T-helper 9 cell (primary cell): ENCODE data around the gene INS.

Experiments used
- DNase-seq: peaks from one replicate; pipeline ENCODE4 v3.0.0-alpha.2; 2020
- total RNA-seq, 2 donors: gene quantifications; one replicate each; lab custom pipeline; 2026; lab: John Stamatoyannopoulos, UW

The INS gene
- 0 reads per million in 2 donors for total RNA-seq

DNA sequence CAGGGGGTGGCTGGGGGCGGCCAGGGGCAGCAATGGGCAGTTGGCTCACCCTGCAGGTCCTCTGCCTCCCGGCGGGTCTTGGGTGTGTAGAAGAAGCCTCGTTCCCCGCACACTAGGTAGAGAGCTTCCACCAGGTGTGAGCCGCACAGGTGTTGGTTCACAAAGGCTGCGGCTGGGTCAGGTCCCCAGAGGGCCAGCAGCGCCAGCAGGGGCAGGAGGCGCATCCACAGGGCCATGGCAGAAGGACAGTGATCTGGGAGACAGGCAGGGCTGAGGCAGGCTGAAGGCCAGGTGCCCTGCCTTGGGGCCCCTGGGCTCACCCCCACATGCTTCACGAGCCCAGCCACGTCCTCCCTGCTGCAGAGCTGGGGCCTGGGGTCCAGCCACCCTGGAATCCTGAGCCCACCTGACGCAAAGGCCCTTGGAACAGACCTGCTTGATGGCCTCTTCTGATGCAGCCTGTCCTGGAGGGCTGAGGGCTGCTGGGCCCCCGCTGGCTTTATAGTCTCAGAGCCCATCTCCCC lies at the start of gene INS:
INS (minus strand) TSS at position 474 of the 524 bp plus-strand sequence; CDS start at position 236, 238 bp downstream.
- no peak for DNase-seq

DNA sequence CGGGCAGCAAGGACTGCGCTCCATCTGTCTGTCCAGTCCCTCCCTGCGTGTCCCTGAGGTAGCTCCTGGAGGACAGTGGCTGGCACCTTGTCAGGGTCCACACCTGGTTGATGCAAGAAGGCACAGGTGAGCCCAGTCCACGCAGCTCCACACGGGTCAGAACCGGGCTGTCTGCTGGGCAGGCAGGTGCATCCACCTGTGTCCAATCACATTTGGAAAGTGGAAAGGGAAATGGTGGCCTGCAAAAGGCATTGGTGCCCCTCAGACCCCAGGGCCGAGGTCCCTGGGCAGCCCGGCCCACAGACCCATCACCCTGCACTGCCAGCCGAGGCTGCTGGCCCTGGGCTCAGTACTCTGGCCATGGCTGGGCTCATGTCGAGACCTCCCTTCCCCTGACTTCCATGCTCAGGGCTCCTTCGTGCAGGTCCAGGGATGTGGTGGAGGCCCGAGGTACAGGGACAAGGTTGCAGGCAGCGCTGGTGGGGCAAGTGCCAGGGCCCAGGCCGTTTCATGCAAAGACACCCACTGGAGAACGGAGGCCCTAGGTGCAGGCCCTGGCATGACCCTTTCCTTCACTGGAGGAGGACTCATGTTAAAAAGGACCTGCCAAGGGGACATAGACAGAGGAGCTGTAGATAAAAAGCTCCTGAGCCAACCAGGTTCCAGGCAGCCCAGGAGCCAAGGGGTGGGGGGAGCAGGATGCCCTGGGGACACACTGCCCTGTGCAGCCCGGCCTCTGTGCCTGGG lies 49.5 kb upstream of the INS start:
- DNase-seq = no peak

DNA sequence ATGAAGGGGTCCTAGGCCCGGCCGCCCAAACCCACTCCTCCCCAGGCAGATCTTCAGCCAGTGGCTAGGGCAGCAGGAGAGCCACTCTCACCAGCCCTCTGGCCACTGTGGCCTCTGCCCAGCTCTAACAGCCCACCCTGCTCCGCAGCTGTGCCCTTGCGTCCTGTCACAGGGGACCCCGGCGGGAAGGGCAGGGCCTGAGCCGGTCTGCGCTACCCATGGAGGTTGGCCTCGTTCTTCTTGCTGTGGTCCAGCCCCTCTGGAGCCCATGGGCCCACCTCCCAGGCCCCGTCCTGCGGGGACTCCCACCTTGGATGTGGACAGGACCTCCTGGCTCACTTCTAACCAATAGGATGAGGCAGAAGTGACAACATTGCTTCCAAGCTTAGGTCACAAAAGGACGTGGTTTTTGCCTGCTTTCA lies 48.9 kb upstream of the INS start:
- no peak for DNase-seq

DNA sequence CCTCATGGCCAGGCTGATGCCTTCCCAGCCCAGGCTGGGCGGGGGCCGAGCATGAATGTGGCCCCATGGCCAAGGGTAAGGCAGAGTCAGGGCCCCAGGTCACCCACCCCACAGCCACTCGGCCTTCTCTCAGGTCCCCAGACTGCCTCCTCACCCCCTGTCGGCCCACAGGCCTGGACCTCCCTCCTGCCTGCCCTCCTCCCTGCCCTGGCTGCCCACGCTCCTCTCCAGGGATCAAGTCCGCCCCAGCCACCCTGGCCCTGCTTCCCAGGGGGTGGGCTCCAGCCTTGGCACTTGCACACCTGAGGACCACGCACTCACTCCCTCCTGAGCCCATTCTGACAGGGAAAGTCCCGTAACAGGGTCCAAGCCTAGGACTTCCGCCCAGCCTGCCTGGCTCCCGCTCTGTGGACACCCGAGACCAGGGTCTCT lies 48.4 kb upstream of the INS start:
- no peak for DNase-seq

DNA sequence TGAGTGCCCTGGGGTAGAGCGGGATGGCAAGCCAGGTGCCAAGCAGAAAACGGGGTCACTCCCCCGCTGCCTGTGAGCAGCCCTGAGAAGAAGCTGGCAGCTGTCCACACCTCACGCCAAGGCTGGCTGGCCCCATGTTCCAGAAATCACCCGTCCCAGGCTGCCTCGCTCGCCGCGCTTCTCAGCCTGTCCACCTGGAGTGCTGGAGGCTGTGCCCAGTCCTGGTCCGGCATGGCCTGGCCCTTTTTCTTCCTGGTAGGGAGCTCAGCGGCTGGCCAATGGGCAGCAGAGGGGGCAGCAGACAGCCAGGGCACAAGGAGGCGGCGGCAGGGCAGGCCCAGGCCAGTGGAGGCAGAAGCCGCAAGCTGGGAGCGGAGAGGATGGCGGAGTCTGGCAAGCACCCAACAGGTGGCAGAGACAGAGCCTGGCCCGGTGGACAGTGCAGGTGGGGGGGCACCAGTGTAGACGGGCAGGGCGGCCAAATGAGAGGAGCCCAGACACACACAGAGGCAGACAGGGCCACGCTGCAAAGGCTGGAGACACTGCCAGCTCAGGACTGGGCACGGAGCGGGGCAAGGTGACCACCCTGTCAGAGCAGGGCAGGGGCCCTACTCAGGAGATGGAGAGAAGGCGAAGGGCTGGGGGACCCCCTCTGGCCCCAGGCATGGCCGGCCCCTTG lies 47.8 kb upstream of the INS start:
- DNase-seq = no peak

DNA sequence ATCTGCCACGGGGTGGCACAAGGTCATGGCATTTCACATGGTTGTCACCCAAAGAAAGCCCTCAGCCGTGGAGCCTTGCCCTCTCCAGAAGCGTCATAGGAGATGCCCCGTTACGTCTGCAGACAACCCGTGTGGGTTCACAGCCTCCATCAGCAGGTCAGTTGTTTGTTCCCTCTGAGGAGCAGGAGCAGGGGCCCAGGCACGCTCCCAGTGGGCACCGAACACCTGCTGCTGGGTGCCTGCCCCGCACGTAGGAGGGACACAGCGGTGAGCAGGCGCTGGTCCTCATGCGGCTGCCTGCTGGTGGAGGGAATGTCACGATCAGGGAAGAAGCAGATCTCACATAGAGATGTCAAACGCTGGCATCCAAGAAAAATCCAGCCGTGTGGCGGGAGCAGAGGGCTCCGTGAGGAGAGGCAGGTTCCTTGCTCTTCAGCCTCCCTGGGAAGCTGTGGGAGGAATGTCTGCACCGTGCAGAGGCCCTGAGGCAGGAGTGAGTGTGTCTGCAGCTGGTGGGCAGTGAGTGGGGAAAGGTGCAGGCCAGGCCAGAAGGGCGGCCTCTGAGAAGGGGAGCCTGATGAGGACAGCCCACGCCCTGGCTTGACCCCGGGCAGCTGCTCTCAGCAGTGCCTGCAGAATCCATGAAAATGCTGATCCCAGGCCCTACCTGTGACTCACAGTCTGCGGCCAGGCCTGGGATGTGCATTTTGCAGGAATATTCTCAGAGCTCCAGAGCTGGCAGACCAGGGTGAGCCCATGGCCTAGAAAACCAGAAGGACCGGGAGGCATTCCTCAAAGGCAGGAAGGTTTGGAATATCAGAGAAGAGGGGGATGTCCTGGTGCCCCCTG lies 47.0 kb upstream of the INS start:
- no peak for DNase-seq

DNA sequence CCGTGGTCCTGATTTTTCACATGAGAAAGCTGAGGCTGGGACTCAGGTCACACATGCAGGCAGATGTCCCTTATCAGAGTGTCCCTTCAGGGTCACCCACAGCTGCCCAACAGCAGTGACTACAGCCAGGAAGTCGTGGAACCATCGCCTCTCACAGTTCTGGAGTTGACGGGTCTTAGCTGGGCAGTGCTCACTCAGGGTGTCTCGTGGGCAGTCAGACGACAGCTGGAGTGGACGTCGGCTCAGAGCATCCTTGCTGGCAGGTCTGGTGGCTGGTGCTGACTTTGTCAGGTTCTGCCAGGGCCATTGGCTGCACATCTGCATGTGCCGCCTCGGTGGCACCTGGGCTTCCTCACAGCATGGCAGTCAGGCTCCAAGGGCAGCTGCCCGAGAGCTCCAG lies 46.2 kb upstream of the INS start:
- DNase-seq = no peak

DNA sequence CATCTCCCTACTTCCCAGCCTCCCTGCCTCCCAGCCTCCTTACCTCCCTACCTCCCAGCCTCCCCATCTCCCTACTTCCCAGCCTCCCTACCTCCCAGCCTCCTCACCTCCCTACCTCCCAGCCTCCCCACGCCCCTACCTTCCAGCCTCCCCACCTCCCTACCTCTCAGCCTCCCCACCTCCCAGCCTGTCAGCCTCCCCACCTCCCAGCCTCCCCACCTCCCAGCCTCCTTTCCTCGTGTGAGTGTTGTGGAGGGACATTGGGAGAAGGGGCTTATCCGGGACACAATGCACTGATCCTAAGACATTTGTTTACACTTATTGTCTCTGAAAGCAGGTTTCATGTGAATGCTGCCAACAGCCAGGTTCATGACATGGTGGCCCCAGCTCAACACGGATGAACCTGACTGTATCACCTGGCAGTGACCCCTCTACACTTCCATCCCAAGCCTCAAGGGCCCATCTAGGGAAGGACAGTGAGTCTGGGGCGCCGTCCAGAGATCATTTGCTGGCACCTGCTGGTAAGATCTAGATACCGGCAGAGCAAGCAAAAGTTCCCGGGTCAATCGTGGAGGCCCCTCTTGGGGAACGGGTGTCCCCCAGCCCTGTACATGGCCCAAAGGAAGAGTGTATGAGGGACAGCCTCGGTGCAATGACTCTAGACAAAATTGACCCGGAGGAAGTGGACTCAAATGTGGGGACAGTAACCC lies 45.1 kb upstream of the INS start:
- DNase-seq = no peak

DNA sequence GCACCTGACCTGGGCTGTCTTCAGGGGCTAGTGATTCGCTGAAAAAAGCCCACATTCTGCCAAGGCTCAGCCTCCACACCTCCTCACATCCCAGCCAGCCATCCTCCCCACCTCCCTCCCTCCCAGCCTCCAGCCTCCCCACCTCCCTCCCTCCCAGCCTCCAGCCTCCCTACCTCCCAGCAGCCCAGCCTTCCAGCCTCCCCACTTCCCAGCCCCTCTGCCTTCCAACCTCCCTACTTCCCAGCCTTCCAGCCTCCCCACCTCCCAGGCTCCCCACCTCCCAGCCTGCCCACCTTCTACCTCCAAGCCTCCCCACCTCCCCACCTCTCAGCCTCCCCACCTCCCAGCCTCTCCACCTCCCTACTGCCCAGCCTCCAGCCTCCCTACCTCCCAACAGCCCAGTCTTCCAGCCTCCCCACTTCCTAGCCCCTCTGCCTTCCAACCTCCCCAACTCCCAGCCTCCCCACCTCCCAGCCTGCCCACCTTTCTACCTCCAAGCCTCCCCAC lies 44.3 kb upstream of the INS start:
- DNase-seq = no peak

DNA sequence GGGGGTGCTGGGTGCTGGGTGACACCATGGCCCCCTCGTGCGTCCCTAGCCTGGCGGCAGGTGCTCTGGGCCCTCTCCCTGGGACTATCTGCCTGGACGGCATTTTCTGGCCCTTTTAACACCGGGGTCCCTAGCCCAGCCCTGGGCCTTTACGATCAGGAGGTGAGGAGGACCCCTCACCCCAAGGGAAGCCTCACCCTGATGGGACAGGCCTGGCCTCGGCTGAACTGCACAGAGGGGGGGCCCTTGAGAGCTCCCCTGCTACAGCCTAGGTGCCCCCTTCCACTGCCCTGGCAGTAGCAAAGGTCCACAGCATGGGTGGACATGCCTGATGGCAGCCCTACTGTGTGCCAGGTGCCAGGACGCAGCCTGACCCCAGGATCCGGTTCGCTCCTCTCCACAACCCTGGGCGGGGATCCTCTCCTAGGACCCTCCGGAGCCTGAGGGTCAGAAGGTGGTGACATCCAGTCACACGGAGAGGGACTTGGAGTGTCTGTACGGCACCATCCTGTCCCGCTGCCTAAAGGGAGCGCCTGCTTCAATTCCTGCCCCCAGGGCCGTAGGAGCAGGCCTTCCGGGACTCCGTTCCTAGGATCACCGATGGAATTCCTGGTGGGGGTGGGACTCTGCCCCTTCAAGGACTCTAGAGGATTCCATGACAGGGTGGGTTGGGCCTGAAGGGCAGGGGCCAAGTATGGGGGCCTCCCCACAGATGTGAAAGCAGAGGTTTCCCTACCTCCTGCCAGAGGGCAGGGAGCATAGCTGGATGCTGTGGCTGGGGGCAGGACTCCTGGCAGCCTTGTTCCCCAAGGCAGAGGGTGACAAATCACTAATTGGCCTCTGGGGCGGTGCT lies 43.6 kb upstream of the INS start:
- no peak for DNase-seq

DNA sequence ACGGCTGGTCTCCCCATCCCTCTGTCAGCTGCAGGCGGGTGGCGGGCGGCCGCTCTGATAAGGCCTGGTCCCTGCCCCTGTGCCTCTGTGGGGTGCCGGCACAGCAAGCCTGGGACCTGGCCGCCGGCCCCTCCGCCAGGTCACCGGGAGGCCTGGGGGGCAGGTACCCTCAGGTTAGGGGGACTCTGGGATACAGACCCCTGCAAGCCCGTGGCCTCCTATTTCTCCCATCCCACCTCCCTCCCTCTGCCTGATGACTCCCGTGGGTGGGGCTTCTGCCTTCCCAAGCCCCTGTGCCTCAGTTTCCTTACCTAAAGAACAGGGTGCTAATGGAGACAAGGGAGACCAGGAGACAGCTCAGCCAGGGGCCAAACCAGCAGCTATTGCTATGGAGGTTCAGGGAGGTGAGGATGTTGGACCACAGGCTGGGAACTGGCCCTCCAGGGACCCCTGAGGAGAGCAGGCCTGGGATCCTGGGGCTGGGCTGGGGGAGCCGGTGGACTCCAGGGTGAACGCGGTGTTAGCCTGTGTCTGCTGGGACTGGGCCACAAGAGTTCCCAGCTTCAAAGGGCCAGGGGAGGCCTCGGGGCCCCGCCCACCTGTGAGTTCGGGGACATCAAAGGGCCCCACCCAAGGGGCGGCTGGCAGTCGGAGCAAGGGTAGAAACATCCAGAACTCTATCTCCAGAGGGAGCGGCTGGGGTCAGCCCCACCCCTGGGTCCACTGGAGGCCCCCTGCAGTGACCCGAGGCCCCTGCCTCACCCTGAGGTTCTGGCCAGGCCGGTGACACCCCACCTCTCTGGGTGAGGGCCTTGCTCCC lies 42.6 kb upstream of the INS start:
- DNase-seq = no peak

DNA sequence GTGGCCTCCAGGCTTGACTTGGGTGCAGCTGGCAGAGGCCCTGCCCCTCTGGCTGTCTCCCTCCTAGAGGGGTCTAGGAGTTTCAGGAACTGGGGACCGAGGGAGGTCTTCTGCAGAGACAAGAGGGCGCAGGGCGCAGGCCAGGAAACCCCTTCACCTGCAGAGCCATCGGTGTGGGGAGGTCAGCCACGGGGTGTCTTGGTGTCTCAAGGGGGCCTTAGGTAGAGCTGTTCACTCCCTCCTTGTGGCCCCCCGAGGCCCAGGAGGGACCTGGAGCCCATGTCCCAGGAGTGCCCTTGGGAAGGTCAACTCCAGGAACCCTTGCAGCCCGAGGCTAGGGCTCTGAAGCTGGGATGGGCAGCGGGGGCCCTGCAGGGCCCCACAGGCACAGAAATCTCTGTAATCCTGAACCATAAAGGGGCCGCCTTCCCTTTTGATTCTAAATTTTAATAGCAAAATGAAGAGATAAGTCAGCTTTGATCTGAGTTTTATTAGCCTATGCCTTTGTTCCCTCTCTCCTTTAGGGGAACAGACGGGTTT lies 42.0 kb upstream of the INS start:
- no peak for DNase-seq

DNA sequence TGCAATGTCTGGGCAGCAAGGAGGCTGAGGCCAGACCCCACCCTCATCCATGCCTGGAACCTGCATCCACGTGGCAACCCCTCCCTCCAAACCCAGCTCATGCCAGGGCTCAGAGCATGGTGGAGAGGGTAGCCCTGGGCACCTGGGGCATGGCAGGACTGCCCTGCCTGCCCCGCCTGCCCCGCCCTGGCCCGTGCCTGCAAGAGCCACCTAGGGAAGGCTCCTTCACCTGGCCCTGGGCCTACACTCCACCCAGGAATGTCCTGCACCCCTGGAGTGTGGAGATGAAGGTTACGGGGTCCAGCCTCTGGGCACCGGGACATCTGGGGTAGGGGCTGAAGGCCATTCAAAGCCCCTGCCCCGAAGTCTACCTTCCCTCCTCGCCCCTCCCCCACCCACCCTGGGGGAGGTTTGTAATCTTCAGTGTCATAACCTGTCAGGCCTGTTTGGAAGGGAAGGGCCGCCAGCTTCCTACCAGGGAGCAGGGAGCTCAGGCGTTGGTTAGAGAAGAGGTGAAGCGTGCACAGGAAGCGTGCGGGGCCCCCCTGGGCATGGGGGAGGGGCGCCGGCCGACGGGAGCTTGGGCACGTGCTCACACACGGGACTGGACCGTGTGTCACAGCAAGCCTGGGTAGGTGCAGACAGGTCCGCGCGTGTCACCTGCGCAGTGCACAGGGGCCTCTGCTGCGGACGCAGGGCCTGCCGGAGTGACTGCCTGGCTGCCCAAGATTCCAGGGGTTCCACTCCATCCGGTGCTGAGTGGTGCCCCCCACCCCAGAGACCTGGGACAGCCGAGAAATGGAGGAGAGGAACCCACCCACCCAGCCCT lies 41.3 kb upstream of the INS start:
- no peak for DNase-seq

DNA sequence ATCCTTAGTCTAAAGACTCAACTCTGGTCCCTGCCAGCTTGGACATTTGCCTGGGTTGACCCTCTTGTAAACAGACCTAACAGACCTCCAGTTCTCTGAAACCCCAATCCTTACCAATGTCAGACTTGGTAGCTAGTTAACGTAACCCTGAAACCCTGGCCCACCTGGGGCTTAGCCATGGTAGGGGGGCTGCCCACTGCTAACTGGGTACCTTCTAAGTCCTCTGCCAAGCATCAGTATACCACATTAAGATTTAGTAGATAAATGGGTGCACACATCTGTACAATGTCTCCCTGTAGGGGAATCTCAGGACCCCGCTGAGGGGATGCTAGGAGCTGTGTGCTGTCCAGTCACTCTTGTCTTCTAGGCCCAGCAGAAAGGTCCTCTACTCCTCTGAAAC lies 40.5 kb upstream of the INS start:
- no peak for DNase-seq

DNA sequence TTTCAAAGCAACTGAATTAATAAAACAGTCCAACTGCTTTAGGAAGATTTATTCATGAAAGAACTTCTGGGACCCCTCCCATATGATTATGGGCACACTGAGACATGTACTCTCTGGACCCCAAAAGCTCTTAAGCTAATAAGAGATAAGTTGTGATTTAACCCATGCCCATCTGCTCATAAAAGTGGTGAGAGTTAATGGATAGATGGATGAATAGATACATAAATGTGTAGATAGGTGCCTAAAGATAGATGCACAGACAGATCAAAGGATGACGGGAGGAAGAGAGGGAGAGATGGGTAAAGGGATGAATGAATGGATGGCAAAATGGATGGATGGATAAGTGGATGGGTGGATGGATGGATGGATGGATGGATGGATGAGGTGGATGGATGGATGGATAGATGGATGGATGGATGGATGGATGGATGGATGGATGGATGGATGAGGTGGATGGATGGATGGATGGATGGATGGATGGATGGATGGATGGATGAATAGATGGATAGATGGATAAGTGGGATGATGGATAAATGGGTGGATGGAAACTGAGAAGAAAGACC lies 40.0 kb upstream of the INS start:
- no peak for DNase-seq

DNA sequence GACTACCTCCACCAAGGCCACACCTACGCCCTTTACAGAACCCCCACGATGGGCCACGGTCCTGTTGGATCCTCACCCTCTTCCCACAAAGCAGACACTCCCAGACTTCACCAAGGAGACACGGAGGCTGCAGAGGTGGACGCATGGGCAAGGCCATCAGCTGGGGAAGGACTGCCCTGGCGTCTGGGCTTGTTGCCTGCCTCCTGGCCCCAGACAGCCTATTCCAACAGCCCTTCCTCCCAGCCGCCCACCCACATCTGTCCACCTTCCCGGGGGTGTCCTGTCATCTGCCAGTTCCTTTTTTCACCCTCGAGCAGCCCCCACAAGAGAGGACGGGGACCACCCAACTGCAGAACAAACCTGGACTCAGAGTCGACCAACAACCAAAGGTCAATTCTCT lies 39.5 kb upstream of the INS start:
- DNase-seq = no peak

DNA sequence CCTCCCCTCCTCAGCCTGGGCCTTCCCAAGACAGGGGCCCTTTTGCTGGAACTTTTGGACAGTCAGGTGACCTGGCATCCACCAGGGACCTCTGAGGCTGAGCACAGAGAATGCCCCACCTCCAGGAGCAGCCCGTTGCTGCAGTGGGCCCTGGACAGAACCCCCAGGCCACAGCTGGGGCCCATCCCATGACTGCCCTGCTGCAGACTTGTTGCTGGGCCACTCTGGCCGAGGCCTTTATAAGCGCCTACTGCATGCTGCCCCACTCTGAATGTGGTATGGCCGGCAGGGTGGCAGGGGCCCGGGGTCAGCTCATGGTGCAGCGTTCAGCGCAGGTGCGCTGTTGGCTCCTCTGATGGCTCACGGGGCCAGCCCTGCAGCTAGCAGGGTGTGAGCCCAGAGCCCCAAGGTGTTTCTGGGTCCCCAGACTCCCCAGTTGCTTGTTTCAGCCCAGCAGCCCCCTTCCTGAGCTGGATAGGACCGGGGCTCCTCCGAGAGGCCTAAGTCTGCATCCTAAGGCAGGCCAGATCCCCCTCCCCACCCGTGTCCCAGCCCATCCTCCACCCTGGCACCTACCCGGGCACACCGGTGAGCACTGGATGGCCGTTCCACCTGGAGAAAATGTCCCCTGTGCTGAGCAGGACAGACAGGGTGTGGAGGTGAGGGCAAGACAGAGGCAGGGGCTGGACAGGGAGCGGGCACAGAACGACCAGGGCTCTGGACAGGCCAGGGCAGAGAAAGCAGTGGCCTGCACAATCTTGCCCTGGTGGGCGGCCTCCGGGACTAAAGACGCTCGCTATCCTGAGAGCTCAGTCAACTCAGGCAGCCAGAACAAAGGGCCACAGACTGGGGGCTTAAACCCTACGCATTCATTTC lies 38.7 kb upstream of the INS start:
- no peak for DNase-seq
